COR-L47 (cell line): ENCODE data around the gene ZNF600.
A peak's percentile ranks its signal among the peaks of the same experiment; 100 is the strongest.
"Not testable (repeated sequence)": the region's sequence is repeated elsewhere in the genome, so short reads cannot be mapped to it uniquely, and the experiment has no call there.

Experiments
- DNase-seq: peaks from one replicate; lab custom pipeline; 2025; lab: John Stamatoyannopoulos, UW

ZNF600 gene

GRCh38 chr19:52741951-52742485, 44.6 kb downstream of the ZNF600 start:
- no peak for DNase-seq

GRCh38 chr19:52741371-52741770, 45.2 kb downstream of the ZNF600 start:
- DNase-seq = not testable (repeated sequence)

GRCh38 chr19:52739576-52739975, 47.0 kb downstream of the ZNF600 start:
- no peak for DNase-seq

- DNase-seq = no peak
These were observed 50.9 kb downstream of the ZNF600 start for GRCh38 chr19:52735734-52736133.

GRCh38 chr19:52734893-52735661, 51.5 kb downstream of the ZNF600 start, which contains the start of gene ZNF611:
Gene ZNF611, minus strand, starts transcription at chr19:52735044. Its CDS starts 19,150 bp downstream, at chr19:52715894.
- peak; percentile 95 for DNase-seq

- DNase-seq = peak; percentile 1
These were observed 52.2 kb downstream of the ZNF600 start for GRCh38 chr19:52734331-52734892.

- not testable (repeated sequence) for DNase-seq
These were observed 60.5 kb downstream of the ZNF600 start for GRCh38 chr19:52726051-52726450.

- no peak for DNase-seq
These were observed 61.0 kb downstream of the ZNF600 start for GRCh38 chr19:52725528-52725961.

GRCh38 chr19:52724701-52725514, 61.7 kb downstream of the ZNF600 start:
- DNase-seq = no peak

GRCh38 chr19:52723907-52724598, 62.5 kb downstream of the ZNF600 start:
- not testable (repeated sequence) for DNase-seq

GRCh38 chr19:52722062-52723003, 64.3 kb downstream of the ZNF600 start:
- no peak for DNase-seq

GRCh38 chr19:52720541-52720940, 66.0 kb downstream of the ZNF600 start:
- not testable (repeated sequence) for DNase-seq

GRCh38 chr19:52716522-52716921, 70.1 kb downstream of the ZNF600 start:
- DNase-seq = no peak

GRCh38 chr19:52715902-52716301, 70.7 kb downstream of the ZNF600 start:
- not testable (repeated sequence) for DNase-seq

GRCh38 chr19:52715330-52715729, 71.3 kb downstream of the ZNF600 start:
- DNase-seq = not testable (repeated sequence)
